Caco-2 (cell line): ENCODE results near the gene DCPS. TPM values are rescaled to one million over a fixed set of nuclear protein-coding genes. Genes with fewer than 3 reads are reported as not detected.

Source experiments
- BruUV-seq: library from RNA; stranded (reverse); fragments of 400-500 nt; replicated peaks from 2 replicates; lab custom pipeline; 2021; lab: Mats Ljungman, UMichigan
- CTCF ChIA-PET: fragments of 300-600 bp; sonication (Branson Sonifier 250); formaldehyde crosslinking; loops from one replicate; lab custom pipeline; 2022; ENCODE audit warnings: antibody characterized with exemption; lab: Charles Lee
- POLR2A ChIA-PET: fragments of 300-600 bp; sonication (Branson Sonifier 250); formaldehyde crosslinking; loops from one replicate; lab custom pipeline; 2022; ENCODE audit warnings: antibody characterized with exemption; lab: Charles Lee
- DNase-seq, 2 experiments: peaks; one replicate each; pipeline versions ENCODE4 v3.0.0 to v3.0.0-alpha.2; 2020 to 2022
- H3K27me3 ChIP-seq: replicated peaks from 2 replicates; pipeline ENCODE4 v1.6.0; 2011; ENCODE audit warnings: low read length; ENCODE audit not compliant: control insufficient read depth, insufficient read depth
- H3K36me3 ChIP-seq: 2 replicates; pipeline ENCODE4 v1.5.1; 2011; ENCODE audit warnings: low read length; ENCODE audit not compliant: control insufficient read depth, insufficient read depth
- H3K4me1 ChIP-seq: fragments of 250-450 bp; sonication (Bioruptor Pico); 2 replicates; pipeline ENCODE4 v1.5.1; 2020; ENCODE audit warnings: mild to moderate bottlenecking
- H3K4me3 ChIP-seq: 2 replicates; pipeline ENCODE4 v1.5.1; 2011; ENCODE audit warnings: low read depth, mild to moderate bottlenecking, control low read depth, low read length
- H3K9me3 ChIP-seq: fragments of 250-450 bp; sonication (Bioruptor Pico); 2 replicates; pipeline ENCODE4 v1.5.1; 2020; ENCODE audit warnings: mild to moderate bottlenecking, moderate library complexity
- H3K27ac Mint-ChIP-seq: one replicate; pipeline ENCODE4 v1.8.0; 2022; ENCODE audit warnings: mixed read lengths; ENCODE audit not compliant: unreplicated experiment
- H3K27me3 Mint-ChIP-seq: one replicate; pipeline ENCODE4 v1.8.0; 2022; ENCODE audit warnings: mixed read lengths; ENCODE audit not compliant: insufficient read depth, unreplicated experiment
- H3K36me3 Mint-ChIP-seq: one replicate; pipeline ENCODE4 v1.8.0; 2022; ENCODE audit warnings: mild to moderate bottlenecking, mixed read lengths; ENCODE audit not compliant: insufficient read depth, unreplicated experiment
- H3K4me1 Mint-ChIP-seq: one replicate; pipeline ENCODE4 v1.8.0; 2022; ENCODE audit warnings: low read depth, mixed read lengths; ENCODE audit not compliant: unreplicated experiment
- H3K4me3 Mint-ChIP-seq: one replicate; pipeline ENCODE4 v1.8.0; 2022; ENCODE audit warnings: mild to moderate bottlenecking, moderate library complexity, mixed read lengths; ENCODE audit not compliant: unreplicated experiment
- H3K9me3 Mint-ChIP-seq: one replicate; pipeline ENCODE4 v1.8.0; 2022; ENCODE audit warnings: mixed read lengths; ENCODE audit not compliant: unreplicated experiment
- intact Hi-C: fragments of 100-400 bp; cut with micrococcal nuclease; formaldehyde crosslinking; loops from one replicate; pipeline ENCODE4 v1.10.0; 2022; ENCODE audit not compliant: unreplicated experiment
- total RNA-seq: library from RNA; stranded (reverse); gene quantifications from 2 replicates; pipeline ENCODE4 v1.2.3, GENCODE V29; 2022
- TF ChIP-seq, protein P1 (sequence below), 2 experiments: fragments of 200-600 bp in 1 of 2; IDR thresholded peaks; 1 replicate in 1 of 2; 2 replicates in 1 of 2; pipeline versions ENCODE4 v1.5.1 to v1.8.0; 2011 to 2022; ENCODE audit warnings: antibody characterized with exemption in 1 of 2, control low read depth in 1 of 2, inconsistent platforms in 1 of 2, low read depth in 1 of 2, low read length in 1 of 2, mild to moderate bottlenecking in 1 of 2, moderate library complexity in 1 of 2; ENCODE audit not compliant: insufficient read depth in 1 of 2, severe bottlenecking in 1 of 2, unreplicated experiment in 1 of 2

Gene DCPS
- total RNA-seq, 1 experiment from 2014 or later = 40.4 TPM

DNA sequence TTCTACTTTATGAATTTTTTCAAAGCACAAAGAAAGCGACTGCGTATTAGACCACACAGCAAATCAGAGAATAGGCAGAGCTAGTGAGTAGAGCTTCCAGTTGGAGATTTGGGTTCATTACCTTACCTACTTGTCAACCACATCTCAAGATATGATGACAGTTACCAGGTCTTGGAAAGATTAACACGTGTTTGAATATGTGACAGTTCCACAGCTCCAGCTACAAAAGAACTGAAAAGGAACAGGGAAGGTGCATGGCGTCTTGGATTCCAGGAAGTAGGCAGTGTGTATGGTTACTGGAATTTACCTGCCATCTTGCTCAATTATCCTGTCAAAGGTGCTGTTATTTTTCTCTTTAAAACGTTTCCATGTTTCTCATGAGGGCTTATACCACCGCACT is 15.6 kb upstream of the DCPS start:
- peaks cover 12% of the 10 kb centered on the region for H3K4me1 ChIP-seq
- H3K9me3 ChIP-seq = no peaks in the 10 kb centered on the region
- H3K4me3 ChIP-seq = no peak overlapping the region
- ChIA-PET POLR2A (interaction anchor here (0.6 kb wide), 1 partner anchor 71 kb away, joined by 4 read pairs; no protein-coding TSS in a partner anchor), CTCF (no interaction called here)
- peaks cover 3% of the 10 kb centered on the region; the same call in 1 of the 2 replicates for H3K36me3 ChIP-seq
- TF ChIP-seq, protein P1, sequence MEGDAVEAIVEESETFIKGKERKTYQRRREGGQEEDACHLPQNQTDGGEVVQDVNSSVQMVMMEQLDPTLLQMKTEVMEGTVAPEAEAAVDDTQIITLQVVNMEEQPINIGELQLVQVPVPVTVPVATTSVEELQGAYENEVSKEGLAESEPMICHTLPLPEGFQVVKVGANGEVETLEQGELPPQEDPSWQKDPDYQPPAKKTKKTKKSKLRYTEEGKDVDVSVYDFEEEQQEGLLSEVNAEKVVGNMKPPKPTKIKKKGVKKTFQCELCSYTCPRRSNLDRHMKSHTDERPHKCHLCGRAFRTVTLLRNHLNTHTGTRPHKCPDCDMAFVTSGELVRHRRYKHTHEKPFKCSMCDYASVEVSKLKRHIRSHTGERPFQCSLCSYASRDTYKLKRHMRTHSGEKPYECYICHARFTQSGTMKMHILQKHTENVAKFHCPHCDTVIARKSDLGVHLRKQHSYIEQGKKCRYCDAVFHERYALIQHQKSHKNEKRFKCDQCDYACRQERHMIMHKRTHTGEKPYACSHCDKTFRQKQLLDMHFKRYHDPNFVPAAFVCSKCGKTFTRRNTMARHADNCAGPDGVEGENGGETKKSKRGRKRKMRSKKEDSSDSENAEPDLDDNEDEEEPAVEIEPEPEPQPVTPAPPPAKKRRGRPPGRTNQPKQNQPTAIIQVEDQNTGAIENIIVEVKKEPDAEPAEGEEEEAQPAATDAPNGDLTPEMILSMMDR (IDR thresholded peaks at IDR 0.05; ENCODE audit: insufficient read depth in 1 of 2, low read depth in 1 of 2, low read length in 1 of 2, severe bottlenecking in 1 of 2, unreplicated experiment in 1 of 2) = no peak
- no TSS peak for BruUV-seq
- Mint-ChIP-seq H3K27ac (no peak overlapping the region), H3K9me3 (no peaks in the 10 kb centered on the region), H3K36me3 (peaks cover 44% of the 10 kb centered on the region), H3K4me1 (no peaks in the 10 kb centered on the region), H3K27me3 (no peaks in the 10 kb centered on the region), H3K4me3 (no peak overlapping the region)
- DNase-seq = no peak
- intact Hi-C loops = no loop called here
- H3K27me3 ChIP-seq = no peaks in the 10 kb centered on the region

DNA sequence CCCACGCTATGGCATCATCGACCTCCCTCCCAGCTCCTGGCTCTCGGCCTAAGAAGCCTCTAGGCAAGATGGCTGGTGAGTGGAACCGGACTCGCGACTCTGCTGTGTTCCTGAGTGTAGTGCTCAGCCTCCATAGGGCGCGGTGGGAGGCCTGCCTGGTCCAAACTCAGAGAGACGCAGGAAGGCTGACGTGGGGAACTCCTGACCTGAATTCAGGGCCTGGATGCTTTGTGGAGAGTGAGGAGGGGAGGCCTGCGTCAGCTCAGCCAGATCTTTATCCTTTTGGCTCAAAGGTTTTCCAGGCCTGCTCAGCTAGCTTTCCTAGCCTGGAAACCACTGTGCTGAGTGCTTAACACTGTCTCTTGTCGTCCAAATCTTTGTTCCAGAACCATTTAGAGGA is 13.0 kb upstream of the DCPS start:
- Histone ChIP-seq H3K4me3 (no peak overlapping the region), H3K27me3 (no peaks in the 10 kb centered on the region), H3K36me3 (peaks cover 6% of the 10 kb centered on the region; the same call in 1 of the 2 replicates), H3K9me3 (no peaks in the 10 kb centered on the region), H3K4me1 (peaks cover 12% of the 10 kb centered on the region)
- Mint-ChIP-seq H3K4me3 (no peak overlapping the region), H3K9me3 (no peaks in the 10 kb centered on the region), H3K4me1 (no peaks in the 10 kb centered on the region), H3K36me3 (peaks cover 52% of the 10 kb centered on the region), H3K27ac (peak overlapping the region; percentile 27), H3K27me3 (no peaks in the 10 kb centered on the region)
- no peak for DNase-seq
- ChIA-PET CTCF (no interaction called here), POLR2A (no interaction called here)
- TF ChIP-seq, protein P1 (IDR thresholded peaks at IDR 0.05; ENCODE audit: insufficient read depth in 1 of 2, low read depth in 1 of 2, low read length in 1 of 2, severe bottlenecking in 1 of 2, unreplicated experiment in 1 of 2) = no peak
- intact Hi-C loops = no loop called here
- BruUV-seq = no TSS peak

DNA sequence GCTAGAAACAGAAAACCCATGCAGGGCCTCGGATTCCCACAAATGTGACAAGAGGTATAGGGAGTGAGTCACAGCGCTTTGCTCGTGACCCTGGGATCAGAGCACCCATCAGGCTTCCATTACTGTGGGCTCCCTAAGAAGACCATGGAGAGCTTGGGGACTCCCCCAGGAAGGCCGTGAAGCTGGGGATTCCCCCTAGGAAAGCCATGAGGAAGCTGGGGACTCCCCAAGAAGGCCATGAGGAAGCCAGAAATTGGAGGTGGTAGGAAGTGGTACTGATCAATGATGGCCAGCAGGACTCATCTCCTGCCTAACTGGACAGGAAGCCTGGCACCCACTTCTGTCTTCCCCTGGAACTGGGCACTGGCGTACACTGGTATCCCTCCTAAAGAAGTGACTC is 10.1 kb upstream of the DCPS start:
- DNase-seq = no peak
- no TSS peak for BruUV-seq
- no peak overlapping the region for H3K4me3 Mint-ChIP-seq
- peaks cover 12% of the 10 kb centered on the region for H3K4me1 ChIP-seq
- POLR2A ChIA-PET = no interaction called here
- H3K27me3 ChIP-seq = no peaks in the 10 kb centered on the region
- no peaks in the 10 kb centered on the region for H3K27me3 Mint-ChIP-seq
- no peaks in the 10 kb centered on the region for H3K4me1 Mint-ChIP-seq
- H3K4me3 ChIP-seq = no peak overlapping the region
- intact Hi-C loops = no loop called here
- TF ChIP-seq, protein P1 (IDR thresholded peaks at IDR 0.05; ENCODE audit: insufficient read depth in 1 of 2, low read depth in 1 of 2, low read length in 1 of 2, severe bottlenecking in 1 of 2, unreplicated experiment in 1 of 2) = no peak
- peaks cover 8% of the 10 kb centered on the region for H3K36me3 ChIP-seq
- H3K27ac Mint-ChIP-seq = no peak overlapping the region
- CTCF ChIA-PET = no interaction called here
- H3K9me3 ChIP-seq = no peaks in the 10 kb centered on the region
- H3K9me3 Mint-ChIP-seq = no peaks in the 10 kb centered on the region
- H3K36me3 Mint-ChIP-seq = peaks cover 53% of the 10 kb centered on the region
